PC-9 (cell line): ENCODE data around the gene KATNB1.

Source experiments
- CTCF ChIP-seq: fragments of 200-600 bp; sonication (generic); conservative IDR thresholded peaks from 2 replicates; pipeline ENCODE4 v1.6.1; 2017; ENCODE audit warnings: mixed run types, antibody characterized with exemption, mild to moderate bottlenecking, moderate library complexity
- EZH2 ChIP-seq: fragments of 200-600 bp; sonication (generic); IDR thresholded peaks from 2 replicates; pipeline ENCODE4 v1.8.0; 2017; ENCODE audit warnings: antibody characterized with exemption, low read depth

- TF ChIP-seq CTCF = no peak
- TF ChIP-seq EZH2 = no peak
Measured at GRCh38 chr16:57711993-57712392, 23.6 kb upstream of the KATNB1 start.
